ENCODE measurements around the gene OSBPL6. TPM values are rescaled to one million over a fixed set of nuclear protein-coding genes. Genes with fewer than 3 reads are reported as not detected.

OSBPL6 gene
- polyA plus RNA-seq, 1 donor from 2014 or later: 12.8 TPM

DNA sequence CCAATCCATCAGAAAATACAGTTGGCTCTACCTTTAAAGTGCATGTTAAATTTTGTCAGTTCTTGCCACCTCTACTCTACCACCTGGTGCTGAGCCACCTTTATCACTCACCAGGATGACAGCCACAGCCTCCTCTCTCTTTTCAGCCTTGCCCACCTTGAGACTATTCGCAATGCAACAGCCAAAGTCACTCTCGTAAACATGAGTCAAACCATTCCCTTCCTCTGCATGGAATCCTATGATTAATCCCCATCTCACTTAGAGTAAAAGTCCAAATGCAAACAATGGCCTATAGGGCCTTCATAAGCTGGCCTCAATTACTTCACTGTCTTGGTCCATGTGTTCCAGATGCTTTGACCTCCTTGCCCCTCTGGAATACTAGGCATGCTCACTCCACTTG, 5.8 kb upstream of the OSBPL6 start:
- Histone ChIP-seq H2AFZ (ENCODE audit: low read depth, low read length) (no peak overlapping the region), H3K27me3 (ENCODE audit: insufficient read depth, low read depth, low read length) (peaks cover 22% of the 10 kb centered on the region), H3K9me2 (ENCODE audit: insufficient read depth, low read length) (no peaks in the 10 kb centered on the region), H3K79me2 (replicated peaks; ENCODE audit: insufficient read depth, low read length) (no peaks in the 10 kb centered on the region), H3K4me3 (ENCODE audit: low read length) (no peak overlapping the region), H3K9me3 (ENCODE audit: low read length) (no peaks in the 10 kb centered on the region), H3K4me2 (ENCODE audit: low read length) (no peak overlapping the region), H4K20me1 (ENCODE audit: insufficient read depth) (no peaks in the 10 kb centered on the region), H3K27ac (ENCODE audit: low read length) (no peak overlapping the region), H3K36me3 (ENCODE audit: insufficient read depth, low read length) (no peaks in the 10 kb centered on the region), H3F3A (ENCODE audit: insufficient read depth, low read length, poor library complexity, severe bottlenecking) (no peaks in the 10 kb centered on the region), H3K9ac (ENCODE audit: low read length) (no peak overlapping the region)
- TF ChIP-seq TAF1 (IDR thresholded peaks at IDR 0.05; ENCODE audit: low read depth): no peak
- TF ChIP-seq RAD21 (conservative IDR thresholded peaks at IDR 0.05): no peak
- TF ChIP-seq, protein P1, sequence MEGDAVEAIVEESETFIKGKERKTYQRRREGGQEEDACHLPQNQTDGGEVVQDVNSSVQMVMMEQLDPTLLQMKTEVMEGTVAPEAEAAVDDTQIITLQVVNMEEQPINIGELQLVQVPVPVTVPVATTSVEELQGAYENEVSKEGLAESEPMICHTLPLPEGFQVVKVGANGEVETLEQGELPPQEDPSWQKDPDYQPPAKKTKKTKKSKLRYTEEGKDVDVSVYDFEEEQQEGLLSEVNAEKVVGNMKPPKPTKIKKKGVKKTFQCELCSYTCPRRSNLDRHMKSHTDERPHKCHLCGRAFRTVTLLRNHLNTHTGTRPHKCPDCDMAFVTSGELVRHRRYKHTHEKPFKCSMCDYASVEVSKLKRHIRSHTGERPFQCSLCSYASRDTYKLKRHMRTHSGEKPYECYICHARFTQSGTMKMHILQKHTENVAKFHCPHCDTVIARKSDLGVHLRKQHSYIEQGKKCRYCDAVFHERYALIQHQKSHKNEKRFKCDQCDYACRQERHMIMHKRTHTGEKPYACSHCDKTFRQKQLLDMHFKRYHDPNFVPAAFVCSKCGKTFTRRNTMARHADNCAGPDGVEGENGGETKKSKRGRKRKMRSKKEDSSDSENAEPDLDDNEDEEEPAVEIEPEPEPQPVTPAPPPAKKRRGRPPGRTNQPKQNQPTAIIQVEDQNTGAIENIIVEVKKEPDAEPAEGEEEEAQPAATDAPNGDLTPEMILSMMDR (IDR thresholded peaks at IDR 0.05; ENCODE audit: poor library complexity, severe bottlenecking): no peak
- TF ChIP-seq, protein P2, sequence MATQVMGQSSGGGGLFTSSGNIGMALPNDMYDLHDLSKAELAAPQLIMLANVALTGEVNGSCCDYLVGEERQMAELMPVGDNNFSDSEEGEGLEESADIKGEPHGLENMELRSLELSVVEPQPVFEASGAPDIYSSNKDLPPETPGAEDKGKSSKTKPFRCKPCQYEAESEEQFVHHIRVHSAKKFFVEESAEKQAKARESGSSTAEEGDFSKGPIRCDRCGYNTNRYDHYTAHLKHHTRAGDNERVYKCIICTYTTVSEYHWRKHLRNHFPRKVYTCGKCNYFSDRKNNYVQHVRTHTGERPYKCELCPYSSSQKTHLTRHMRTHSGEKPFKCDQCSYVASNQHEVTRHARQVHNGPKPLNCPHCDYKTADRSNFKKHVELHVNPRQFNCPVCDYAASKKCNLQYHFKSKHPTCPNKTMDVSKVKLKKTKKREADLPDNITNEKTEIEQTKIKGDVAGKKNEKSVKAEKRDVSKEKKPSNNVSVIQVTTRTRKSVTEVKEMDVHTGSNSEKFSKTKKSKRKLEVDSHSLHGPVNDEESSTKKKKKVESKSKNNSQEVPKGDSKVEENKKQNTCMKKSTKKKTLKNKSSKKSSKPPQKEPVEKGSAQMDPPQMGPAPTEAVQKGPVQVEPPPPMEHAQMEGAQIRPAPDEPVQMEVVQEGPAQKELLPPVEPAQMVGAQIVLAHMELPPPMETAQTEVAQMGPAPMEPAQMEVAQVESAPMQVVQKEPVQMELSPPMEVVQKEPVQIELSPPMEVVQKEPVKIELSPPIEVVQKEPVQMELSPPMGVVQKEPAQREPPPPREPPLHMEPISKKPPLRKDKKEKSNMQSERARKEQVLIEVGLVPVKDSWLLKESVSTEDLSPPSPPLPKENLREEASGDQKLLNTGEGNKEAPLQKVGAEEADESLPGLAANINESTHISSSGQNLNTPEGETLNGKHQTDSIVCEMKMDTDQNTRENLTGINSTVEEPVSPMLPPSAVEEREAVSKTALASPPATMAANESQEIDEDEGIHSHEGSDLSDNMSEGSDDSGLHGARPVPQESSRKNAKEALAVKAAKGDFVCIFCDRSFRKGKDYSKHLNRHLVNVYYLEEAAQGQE (IDR thresholded peaks at IDR 0.05; ENCODE audit: borderline replicate concordance): no peak
- TF ChIP-seq SMC3 (conservative IDR thresholded peaks at IDR 0.05; ENCODE audit: poor library complexity): no peak
- no peak for TF ChIP-seq EP300 (conservative IDR thresholded peaks at IDR 0.05; ENCODE audit: poor library complexity, severe bottlenecking)
- no peak for TF ChIP-seq MXI1 (conservative IDR thresholded peaks at IDR 0.05; ENCODE audit: poor library complexity, severe bottlenecking)
- TF ChIP-seq POLR2AphosphoS5 (IDR thresholded peaks at IDR 0.05): no peak
- no peak for TF ChIP-seq EZH2 (IDR thresholded peaks at IDR 0.05; ENCODE audit: borderline replicate concordance, insufficient read depth, low read length, poor library complexity, severe bottlenecking)

DNA sequence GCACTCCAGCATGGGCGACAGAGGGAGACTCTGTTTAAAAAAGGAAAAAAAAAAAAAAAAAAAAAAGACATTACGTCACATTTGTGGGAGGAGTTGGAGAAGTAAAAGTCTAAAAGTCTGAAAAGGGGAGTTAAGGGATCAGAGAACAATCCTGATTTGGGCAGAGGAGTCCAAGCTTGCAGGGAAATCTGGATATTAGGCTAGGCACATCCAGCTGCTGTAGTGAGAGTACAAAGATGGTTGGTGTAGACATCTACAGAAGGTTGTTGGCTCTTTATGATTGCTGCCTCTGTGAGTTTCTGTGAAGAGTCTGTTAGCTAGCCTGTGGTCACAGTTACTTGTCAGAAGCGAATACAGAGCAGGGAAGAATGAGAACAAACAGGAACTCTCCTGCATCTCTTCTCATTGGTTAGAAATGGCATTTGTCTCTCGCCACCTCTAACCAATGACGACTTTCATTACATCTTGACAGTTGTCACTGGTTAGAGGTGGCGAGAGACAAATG, 3.3 kb upstream of the OSBPL6 start:
- no peak overlapping the region for H3K4me3 ChIP-seq (ENCODE audit: low read length)
- no peak overlapping the region for H3K9ac ChIP-seq (ENCODE audit: low read length)
- H3F3A ChIP-seq (ENCODE audit: insufficient read depth, low read length, poor library complexity, severe bottlenecking): no peaks in the 10 kb centered on the region
- H3K79me2 ChIP-seq (replicated peaks; ENCODE audit: insufficient read depth, low read length): no peaks in the 10 kb centered on the region
- no peaks in the 10 kb centered on the region for H3K36me3 ChIP-seq (ENCODE audit: insufficient read depth, low read length)
- H3K9me2 ChIP-seq (ENCODE audit: insufficient read depth, low read length): no peaks in the 10 kb centered on the region
- H3K27ac ChIP-seq (ENCODE audit: low read length): no peak overlapping the region
- no peak overlapping the region for H3K4me2 ChIP-seq (ENCODE audit: low read length)
- H3K27me3 ChIP-seq (ENCODE audit: insufficient read depth, low read depth, low read length): peaks cover 26% of the 10 kb centered on the region
- H3K9me3 ChIP-seq (ENCODE audit: low read length): no peaks in the 10 kb centered on the region
- H4K20me1 ChIP-seq (ENCODE audit: insufficient read depth): no peaks in the 10 kb centered on the region
- no peak overlapping the region for H2AFZ ChIP-seq (ENCODE audit: low read depth, low read length)
- TF ChIP-seq, protein P1 (IDR thresholded peaks at IDR 0.05; ENCODE audit: poor library complexity, severe bottlenecking): no peak
- no peak for TF ChIP-seq SMC3 (conservative IDR thresholded peaks at IDR 0.05; ENCODE audit: poor library complexity)
- no peak for TF ChIP-seq EZH2 (IDR thresholded peaks at IDR 0.05; ENCODE audit: borderline replicate concordance, insufficient read depth, low read length, poor library complexity, severe bottlenecking)
- TF ChIP-seq, protein P2 (IDR thresholded peaks at IDR 0.05; ENCODE audit: borderline replicate concordance): no peak
